ENCODE data around the gene MBD3L2. TPM values are rescaled to one million over a fixed set of nuclear protein-coding genes. Genes with fewer than 3 reads are reported as not detected.

Gene MBD3L2
- polyA plus RNA-seq, 3 donors = not detected

GRCh38 chr19:7068599-7068998 lies 19.5 kb downstream of the MBD3L2 start:
- no peaks in the 10 kb centered on the region for H3K27me3 ChIP-seq (ENCODE audit: control insufficient read depth in 2 of 2, insufficient read depth in 2 of 2, low read length in 2 of 2)
- H3K9ac ChIP-seq (ENCODE audit: insufficient read depth, low read length, poor library complexity, severe bottlenecking) = no peak overlapping the region
- TF ChIP-seq CTCF (IDR thresholded peaks at IDR 0.05) = no peak
- Mint-ChIP-seq H3K4me3 (peak overlapping the region in 1 of 2 donors; percentile 97), H3K36me3 (peaks cover 17 to 31% of the 10 kb centered on the region in 2 donors), H3K27me3 (ENCODE audit: low read depth in 3 of 3) (peaks cover 3 to 4% (median 3%) of the 10 kb centered on the region in 3 donors), H3K4me1 (peaks cover 11% of the 10 kb centered on the region), H3K27ac (peak overlapping the region in 5 of 7 donors; percentile 67 to 96 (median 94)), H3K9me3 (peaks cover 0 to 12% (median 9%) of the 10 kb centered on the region in 7 donors)
- peak overlapping the region; percentile 38 for H2AFZ ChIP-seq (ENCODE audit: insufficient read depth, low read depth, low read length, poor library complexity, severe bottlenecking)
- H3K27ac ChIP-seq (ENCODE audit: low read depth in 1 of 2, low read length in 2 of 2) = no peak overlapping the region
- peaks cover 7 to 16% of the 10 kb centered on the region in 2 donors for H3K4me1 ChIP-seq (ENCODE audit: control insufficient read depth in 1 of 2, insufficient read depth in 2 of 2, low read length in 2 of 2)
- no peaks in the 10 kb centered on the region for H4K20me1 ChIP-seq (ENCODE audit: insufficient read depth, low read length)
- peaks cover 22 to 30% of the 10 kb centered on the region in 2 donors for H3K36me3 ChIP-seq (replicated peaks in 1 of 2; ENCODE audit: control insufficient read depth in 1 of 2, insufficient read depth in 2 of 2, low read length in 2 of 2)
- intact Hi-C loops (cut with micrococcal nuclease) = no loop called here
- peak overlapping the region in 1 of 3 experiments; percentile 99 for H3K4me3 ChIP-seq (replicated peaks in 1 of 3; ENCODE audit: low read depth in 2 of 3, low read length in 3 of 3)
- peak overlapping the region; percentile 93 for H3K4me2 ChIP-seq (replicated peaks; ENCODE audit: extremely low read depth, low read length, poor library complexity, severe bottlenecking)
- H3K79me2 ChIP-seq (ENCODE audit: insufficient read depth, low read length) = peaks cover 27% of the 10 kb centered on the region
- no peak for DNase-seq
- no CpG with 5 or more reads among the region's 6 CpGs for WGBS (ENCODE audit: insufficient coverage)
- H3K9me3 ChIP-seq (replicated peaks in 1 of 2; ENCODE audit: control insufficient read depth in 1 of 2, insufficient read depth in 1 of 2, low read length in 2 of 2) = peaks cover 3 to 5% of the 10 kb centered on the region in 2 donors

GRCh38 chr19:7069042-7069903 lies 20.2 kb downstream of the MBD3L2 start, which contains the start of gene ZNF557:
TSS of gene ZNF557 (plus strand) at chr19:7069703. CDS start at chr19:7075075, 5,372 bp downstream.
- peaks cover 27% of the 10 kb centered on the region for H3K79me2 ChIP-seq (ENCODE audit: insufficient read depth, low read length)
- H3K36me3 ChIP-seq (replicated peaks in 1 of 2; ENCODE audit: control insufficient read depth in 1 of 2, insufficient read depth in 2 of 2, low read length in 2 of 2) = peaks cover 27 to 37% of the 10 kb centered on the region in 2 donors
- Mint-ChIP-seq H3K9me3 (peaks cover 2 to 17% (median 15%) of the 10 kb centered on the region in 7 donors), H3K4me1 (peaks cover 11% of the 10 kb centered on the region), H3K27me3 (ENCODE audit: low read depth in 3 of 3) (peaks cover 0 to 2% (median 2%) of the 10 kb centered on the region in 3 donors), H3K27ac (peak within 1 kb of the TSS; percentile 91 to 96 (median 94)), H3K4me3 (peak within 1 kb of the TSS; percentile 93 to 97), H3K36me3 (peaks cover 23 to 38% of the 10 kb centered on the region in 2 donors)
- peak within 1 kb of the TSS; percentile 95 for H2AFZ ChIP-seq (ENCODE audit: insufficient read depth, low read depth, low read length, poor library complexity, severe bottlenecking)
- intact Hi-C loops (cut with micrococcal nuclease) = no loop called here
- H3K4me2 ChIP-seq (replicated peaks; ENCODE audit: extremely low read depth, low read length, poor library complexity, severe bottlenecking) = peak within 1 kb of the TSS; percentile 93
- H3K9me3 ChIP-seq (replicated peaks in 1 of 2; ENCODE audit: control insufficient read depth in 1 of 2, insufficient read depth in 1 of 2, low read length in 2 of 2) = peaks cover 5 to 9% of the 10 kb centered on the region in 2 donors
- no peaks in the 10 kb centered on the region for H4K20me1 ChIP-seq (ENCODE audit: insufficient read depth, low read length)
- H3K4me1 ChIP-seq (ENCODE audit: control insufficient read depth in 1 of 2, insufficient read depth in 2 of 2, low read length in 2 of 2) = peaks cover 7 to 16% of the 10 kb centered on the region in 2 donors
- peak within 1 kb of the TSS; percentile 93 for H3K9ac ChIP-seq (ENCODE audit: insufficient read depth, low read length, poor library complexity, severe bottlenecking)
- 0% methylated on average over 54 of the region's 56 CpGs for WGBS (ENCODE audit: insufficient coverage)
- no peaks in the 10 kb centered on the region for H3K27me3 ChIP-seq (ENCODE audit: control insufficient read depth in 2 of 2, insufficient read depth in 2 of 2, low read length in 2 of 2)
- peak within 1 kb of the TSS; percentile 90 to 95 for H3K27ac ChIP-seq (ENCODE audit: low read depth in 1 of 2, low read length in 2 of 2)
- H3K4me3 ChIP-seq (replicated peaks in 1 of 3; ENCODE audit: low read depth in 2 of 3, low read length in 3 of 3) = peak within 1 kb of the TSS; percentile 55 to 100 (median 99)
- no peak for TF ChIP-seq CTCF (IDR thresholded peaks at IDR 0.05)
- peak; percentile 97 to 99 (median 97) for DNase-seq
